Endothelial cell (in vitro differentiated cells): ENCODE measurements around the gene SLC26A2. TPM values are rescaled to one million over a fixed set of nuclear protein-coding genes. Genes with fewer than 3 reads are reported as not detected.

Experiments used
- DNase-seq: peaks from one replicate; pipeline ENCODE4 v3.0.0; 2021; ENCODE audit warnings: low spot score
- H3K27ac Mint-ChIP-seq: one replicate; pipeline ENCODE4 v1.8.0; 2021; ENCODE audit warnings: mixed read lengths, inconsistent platforms; ENCODE audit not compliant: unreplicated experiment
- H3K27me3 Mint-ChIP-seq: one replicate; pipeline ENCODE4 v1.8.0; 2021; ENCODE audit warnings: mild to moderate bottlenecking, moderate library complexity, mixed read lengths, inconsistent platforms; ENCODE audit not compliant: unreplicated experiment
- H3K36me3 Mint-ChIP-seq: one replicate; pipeline ENCODE4 v1.8.0; 2021; ENCODE audit warnings: mild to moderate bottlenecking, low read depth, mixed read lengths, inconsistent platforms; ENCODE audit not compliant: unreplicated experiment
- H3K4me1 Mint-ChIP-seq: one replicate; pipeline ENCODE4 v1.8.0; 2021; ENCODE audit warnings: mild to moderate bottlenecking, mixed read lengths, inconsistent platforms; ENCODE audit not compliant: unreplicated experiment
- H3K4me3 Mint-ChIP-seq: one replicate; pipeline ENCODE4 v1.8.0; 2021; ENCODE audit warnings: mild to moderate bottlenecking, mixed read lengths, inconsistent platforms; ENCODE audit not compliant: unreplicated experiment
- H3K9me3 Mint-ChIP-seq: one replicate; pipeline ENCODE4 v1.8.0; 2021; ENCODE audit warnings: mixed read lengths, inconsistent platforms; ENCODE audit not compliant: unreplicated experiment
- CTCF ChIP-seq: fragments of 200-600 bp; sonication (generic); IDR thresholded peaks from one replicate; pipeline ENCODE4 v1.5.0; 2021; ENCODE audit warnings: antibody characterized with exemption; ENCODE audit not compliant: unreplicated experiment
- total RNA-seq: library from RNA; stranded (reverse); fragmentation: NEBNext Ultra II Directional; extraction: Animal tissue kit (Norgen Biotek cat#: 25700); gene quantifications from one replicate; pipeline ENCODE4 v1.2.1, GENCODE V29; 2021; ENCODE audit not compliant: unreplicated experiment

SLC26A2 gene
- total RNA-seq, 1 donor from 2014 or later: 22.2 TPM

- Mint-ChIP-seq H3K36me3 (no peaks in the 10 kb centered on the region), H3K27me3 (peaks cover 2% of the 10 kb centered on the region), H3K9me3 (no peaks in the 10 kb centered on the region), H3K4me1 (peaks cover 20% of the 10 kb centered on the region), H3K27ac (no peak overlapping the region), H3K4me3 (no peak overlapping the region)
- DNase-seq: no peak
- TF ChIP-seq CTCF: no peak
Measured at GRCh38 chr5:149956685-149957084, 3.9 kb upstream of the SLC26A2 start.

GRCh38 chr5:149957855-149958254, 2.7 kb upstream of the SLC26A2 start:
- H3K27ac Mint-ChIP-seq: no peak overlapping the region
- DNase-seq: no peak
- H3K9me3 Mint-ChIP-seq: no peaks in the 10 kb centered on the region
- H3K36me3 Mint-ChIP-seq: no peaks in the 10 kb centered on the region
- H3K4me3 Mint-ChIP-seq: no peak overlapping the region
- peaks cover 23% of the 10 kb centered on the region for H3K4me1 Mint-ChIP-seq
- H3K27me3 Mint-ChIP-seq: peaks cover 2% of the 10 kb centered on the region
- TF ChIP-seq CTCF: no peak

GRCh38 chr5:149959406-149960236, 937 bp upstream of the SLC26A2 start:
- H3K36me3 Mint-ChIP-seq: no peaks in the 10 kb centered on the region
- no peaks in the 10 kb centered on the region for H3K9me3 Mint-ChIP-seq
- peak; percentile 64 for TF ChIP-seq CTCF
- peak; percentile 25 for DNase-seq
- peaks cover 2% of the 10 kb centered on the region for H3K27me3 Mint-ChIP-seq
- peak overlapping the region; percentile 98 for H3K27ac Mint-ChIP-seq
- peak overlapping the region; percentile 92 for H3K4me3 Mint-ChIP-seq
- peaks cover 22% of the 10 kb centered on the region for H3K4me1 Mint-ChIP-seq

GRCh38 chr5:149961186-149961685, 678 bp downstream of the SLC26A2 start:
- H3K4me3 Mint-ChIP-seq: peak overlapping the region; percentile 93
- peaks cover 2% of the 10 kb centered on the region for H3K27me3 Mint-ChIP-seq
- H3K4me1 Mint-ChIP-seq: peaks cover 16% of the 10 kb centered on the region
- no peaks in the 10 kb centered on the region for H3K36me3 Mint-ChIP-seq
- H3K9me3 Mint-ChIP-seq: no peaks in the 10 kb centered on the region
- H3K27ac Mint-ChIP-seq: peak overlapping the region; percentile 27
- DNase-seq: no peak
- TF ChIP-seq CTCF: no peak

- no peak for TF ChIP-seq CTCF
- Mint-ChIP-seq H3K9me3 (no peaks in the 10 kb centered on the region), H3K27ac (no peak overlapping the region), H3K4me3 (peak overlapping the region; percentile 93), H3K36me3 (no peaks in the 10 kb centered on the region), H3K4me1 (peaks cover 16% of the 10 kb centered on the region), H3K27me3 (peaks cover 2% of the 10 kb centered on the region)
- peak; percentile 15 for DNase-seq
Measured at GRCh38 chr5:149961957-149962409, 1.4 kb downstream of the SLC26A2 start.
